ENCODE data around the gene KAT2B. TPM values are rescaled to one million over a fixed set of nuclear protein-coding genes. Genes with fewer than 3 reads are reported as not detected.

Gene KAT2B
- total and polyA plus RNA-seq, 2 of the 8 experiments (the other 6 are each of a cell fraction or from before 2014, with no cell fraction given) = 0.24 to 0.91 TPM

- Histone ChIP-seq H4K91ac (replicated peaks; ENCODE audit: insufficient read length, low read length) (no peak overlapping the region), H3K27ac (ENCODE audit: low read depth, low read length) (no peak overlapping the region), H3K4me2 (ENCODE audit: insufficient read depth in 1 of 2, low read depth in 2 of 2, low read length in 2 of 2) (no peak overlapping the region), H3K23ac (ENCODE audit: insufficient read length) (no peak overlapping the region), H2AK5ac (ENCODE audit: low read depth, low read length) (no peak overlapping the region), H4K8ac (ENCODE audit: extremely low read depth, insufficient read depth, low read length) (no peak overlapping the region), H3K79me2 (ENCODE audit: control insufficient read depth in 1 of 2, insufficient read depth in 2 of 2, low read length in 2 of 2) (no peaks in the 10 kb centered on the region), H3K36me3 (ENCODE audit: control insufficient read depth in 2 of 4, insufficient read depth in 4 of 4, low read length in 3 of 4) (no peaks in the 10 kb centered on the region), H3K4me3 (ENCODE audit: extremely low read depth in 1 of 4, insufficient read depth in 2 of 4, low read depth in 3 of 4, low read length in 4 of 4) (no peak overlapping the region), H2AFZ (ENCODE audit: low read length) (no peak overlapping the region), H3K9ac (replicated peaks in 1 of 4; ENCODE audit: extremely low read depth in 1 of 4, low read depth in 3 of 4, low read length in 3 of 4) (no peak overlapping the region; a peak in 1 of 7 replicates), H4K5ac (ENCODE audit: insufficient read length, low read depth, low read length) (no peak overlapping the region), H4K20me1 (replicated peaks in 1 of 2; ENCODE audit: control insufficient read depth in 1 of 2, insufficient read depth in 2 of 2, low read length in 2 of 2) (no peaks in the 10 kb centered on the region), H3K56ac (replicated peaks; ENCODE audit: insufficient read length, low read depth, low read length) (no peak overlapping the region), H3K79me1 (ENCODE audit: low read depth, low read length) (no peaks in the 10 kb centered on the region), H3K27me3 (replicated peaks in 1 of 4; ENCODE audit: control insufficient read depth in 3 of 4, extremely low read depth in 1 of 4, insufficient read depth in 3 of 4, low read length in 3 of 4) (no peaks in the 10 kb centered on the region), H3K18ac (ENCODE audit: extremely low read depth, low read length) (no peak overlapping the region), H3K14ac (ENCODE audit: insufficient read length) (no peak overlapping the region), H2BK20ac (ENCODE audit: low read length) (no peak overlapping the region), H3K9me3 (ENCODE audit: insufficient read depth in 2 of 2, low read depth in 1 of 2, low read length in 1 of 2) (no peaks in the 10 kb centered on the region), H3K4ac (replicated peaks; ENCODE audit: insufficient read length, low read depth, low read length) (no peak overlapping the region), H3K4me1 (replicated peaks in 1 of 4; ENCODE audit: control insufficient read depth in 3 of 4, insufficient read depth in 4 of 4, low read length in 3 of 4) (no peaks in the 10 kb centered on the region), H2BK15ac (ENCODE audit: low read length) (no peak overlapping the region), H2BK120ac (replicated peaks; ENCODE audit: low read depth, low read length) (no peak overlapping the region), H2BK12ac (ENCODE audit: low read depth, low read length) (no peak overlapping the region), H2BK5ac (ENCODE audit: low read depth, low read length) (no peak overlapping the region), H3K23me2 (ENCODE audit: low read depth, low read length) (no peaks in the 10 kb centered on the region)
- no peak for DNase-seq (ENCODE audit: low read depth in 1 of 2, low spot score in 2 of 2)
- ChIA-PET CTCF (ENCODE audit: partially characterized antibody) (no interaction called here), POLR2A (ENCODE audit: partially characterized antibody) (no interaction called here)
- FAIRE-seq = no peak
- 86% methylated on average over 1 of the region's 1 CpG; no CpG with 5 or more reads in 1 of the 2 experiments for WGBS, 2 experiments (ENCODE audit: extremely low coverage in 1 of 2, insufficient coverage in 1 of 2, insufficient read length in 1 of 2, insufficient replicate concordance in 2 of 2, low coverage in 1 of 2, low lambda C conversion rate in 2 of 2, missing lambda C conversion rate in 1 of 2)
- TF ChIP-seq RXRA (IDR thresholded peaks at IDR 0.05; ENCODE audit: insufficient read depth, low read depth, low read length) (no peak), TBP (IDR thresholded peaks at IDR 0.05; ENCODE audit: low read depth, low read length) (no peak), CHD1 (IDR thresholded peaks at IDR 0.05; ENCODE audit: low read depth, low read length) (no peak), SP2 (IDR thresholded peaks at IDR 0.05; ENCODE audit: low read length) (no peak)
These were observed 24.7 kb upstream of the KAT2B start for GRCh38 chr3:20015525-20015924.
